GM12874 (cell line): Measurements from ENCODE around the gene SLC6A18.

Experiments used
- TF ChIP-seq, protein P1 (sequence below): IDR thresholded peaks from 2 replicates; pipeline ENCODE4 v1.5.1; 2011; ENCODE audit warnings: low read depth, mild to moderate bottlenecking, control low read depth, low read length, moderate library complexity; ENCODE audit not compliant: insufficient read depth

The SLC6A18 gene

DNA sequence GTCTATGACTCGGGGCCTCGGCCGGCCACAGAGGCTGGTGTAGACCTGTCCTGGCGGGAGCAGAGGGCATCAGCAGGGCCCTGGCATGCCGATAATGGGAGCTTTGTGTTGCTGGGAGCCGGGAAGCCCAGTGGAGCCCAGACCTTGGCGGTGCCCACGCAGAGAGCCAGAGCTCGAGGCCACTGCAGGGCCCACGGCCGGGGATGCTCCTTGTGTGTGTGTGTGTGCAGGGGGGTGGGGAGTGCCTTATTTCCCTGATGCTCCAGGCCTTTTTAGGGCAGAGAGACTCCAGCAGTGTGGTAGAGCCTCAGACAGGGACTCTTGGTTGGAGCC lies 5.4 kb upstream of the SLC6A18 start:
- TF ChIP-seq, protein P1, sequence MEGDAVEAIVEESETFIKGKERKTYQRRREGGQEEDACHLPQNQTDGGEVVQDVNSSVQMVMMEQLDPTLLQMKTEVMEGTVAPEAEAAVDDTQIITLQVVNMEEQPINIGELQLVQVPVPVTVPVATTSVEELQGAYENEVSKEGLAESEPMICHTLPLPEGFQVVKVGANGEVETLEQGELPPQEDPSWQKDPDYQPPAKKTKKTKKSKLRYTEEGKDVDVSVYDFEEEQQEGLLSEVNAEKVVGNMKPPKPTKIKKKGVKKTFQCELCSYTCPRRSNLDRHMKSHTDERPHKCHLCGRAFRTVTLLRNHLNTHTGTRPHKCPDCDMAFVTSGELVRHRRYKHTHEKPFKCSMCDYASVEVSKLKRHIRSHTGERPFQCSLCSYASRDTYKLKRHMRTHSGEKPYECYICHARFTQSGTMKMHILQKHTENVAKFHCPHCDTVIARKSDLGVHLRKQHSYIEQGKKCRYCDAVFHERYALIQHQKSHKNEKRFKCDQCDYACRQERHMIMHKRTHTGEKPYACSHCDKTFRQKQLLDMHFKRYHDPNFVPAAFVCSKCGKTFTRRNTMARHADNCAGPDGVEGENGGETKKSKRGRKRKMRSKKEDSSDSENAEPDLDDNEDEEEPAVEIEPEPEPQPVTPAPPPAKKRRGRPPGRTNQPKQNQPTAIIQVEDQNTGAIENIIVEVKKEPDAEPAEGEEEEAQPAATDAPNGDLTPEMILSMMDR: no peak

DNA sequence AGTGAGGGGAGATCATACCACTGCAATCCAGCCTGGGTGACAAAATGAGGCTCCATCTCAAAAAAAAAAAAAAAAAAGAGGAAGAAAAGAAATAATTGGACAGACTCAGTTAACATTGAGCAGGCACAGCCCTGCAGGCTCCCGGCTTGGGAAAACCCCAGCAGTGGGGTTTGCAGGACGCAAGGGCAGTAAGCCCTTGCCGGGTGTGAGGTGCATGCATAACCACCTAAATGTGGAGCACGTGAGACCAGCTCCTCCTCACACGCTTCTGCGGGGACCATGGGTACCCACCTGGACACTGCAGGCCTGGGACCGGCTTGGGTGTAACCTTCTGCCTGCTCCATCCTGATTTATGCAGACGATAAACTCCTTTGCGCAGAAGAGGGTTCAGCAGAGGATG lies 4.8 kb upstream of the SLC6A18 start:
- TF ChIP-seq, protein P1: no peak

DNA sequence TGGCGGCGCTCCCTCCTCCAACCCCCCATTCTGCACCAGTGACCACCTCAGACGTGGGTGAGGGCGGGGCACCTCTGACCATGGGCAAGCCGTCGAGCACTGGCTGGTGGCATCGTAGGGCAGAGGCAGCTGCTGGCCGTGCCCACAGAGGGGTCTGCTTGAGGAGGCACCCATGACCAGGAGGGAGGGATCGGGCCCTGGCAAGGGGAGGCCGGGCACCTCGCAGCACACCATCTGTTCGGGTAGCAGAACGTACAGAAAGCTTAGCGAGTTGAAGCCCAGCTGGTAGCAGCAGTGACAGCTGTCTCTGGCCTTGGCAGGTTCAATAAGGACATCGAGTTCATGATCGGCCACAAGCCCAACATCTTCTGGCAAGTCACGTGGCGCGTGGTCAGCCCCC lies 4.3 kb upstream of the SLC6A18 start:
- TF ChIP-seq, protein P1: no peak

DNA sequence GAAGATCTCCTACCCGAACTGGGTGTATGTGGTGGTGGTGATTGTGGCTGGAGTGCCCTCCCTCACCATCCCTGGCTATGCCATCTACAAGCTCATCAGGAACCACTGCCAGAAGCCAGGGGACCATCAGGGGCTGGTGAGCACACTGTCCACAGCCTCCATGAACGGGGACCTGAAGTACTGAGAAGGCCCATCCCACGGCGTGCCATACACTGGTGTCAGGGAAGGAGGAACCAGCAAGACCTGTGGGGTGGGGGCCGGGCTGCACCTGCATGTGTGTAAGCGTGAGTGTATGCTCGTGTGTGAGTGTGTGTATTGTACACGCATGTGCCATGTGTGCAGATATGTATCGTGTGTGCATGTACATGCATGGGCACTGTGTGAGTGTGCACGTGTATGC lies 3.5 kb upstream of the SLC6A18 start:
- TF ChIP-seq, protein P1: no peak

DNA sequence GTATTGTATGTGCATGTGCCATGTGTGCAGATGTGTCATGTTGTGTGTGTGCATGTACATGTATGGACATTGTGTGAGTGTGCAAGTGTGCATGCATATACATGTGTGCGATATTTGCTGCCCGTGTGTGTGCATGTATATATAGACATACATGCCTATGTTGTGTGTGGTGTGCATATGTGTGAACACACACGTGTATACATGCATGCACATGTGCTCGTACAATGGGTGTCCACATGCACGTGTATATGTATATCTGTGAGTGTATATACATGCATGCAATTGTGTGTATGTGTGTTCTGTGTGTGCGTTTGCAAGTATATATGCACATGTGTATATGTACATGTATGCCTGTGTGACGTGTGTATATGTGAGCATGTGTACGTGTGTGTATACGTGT lies 3.0 kb upstream of the SLC6A18 start:
- TF ChIP-seq, protein P1: no peak

DNA sequence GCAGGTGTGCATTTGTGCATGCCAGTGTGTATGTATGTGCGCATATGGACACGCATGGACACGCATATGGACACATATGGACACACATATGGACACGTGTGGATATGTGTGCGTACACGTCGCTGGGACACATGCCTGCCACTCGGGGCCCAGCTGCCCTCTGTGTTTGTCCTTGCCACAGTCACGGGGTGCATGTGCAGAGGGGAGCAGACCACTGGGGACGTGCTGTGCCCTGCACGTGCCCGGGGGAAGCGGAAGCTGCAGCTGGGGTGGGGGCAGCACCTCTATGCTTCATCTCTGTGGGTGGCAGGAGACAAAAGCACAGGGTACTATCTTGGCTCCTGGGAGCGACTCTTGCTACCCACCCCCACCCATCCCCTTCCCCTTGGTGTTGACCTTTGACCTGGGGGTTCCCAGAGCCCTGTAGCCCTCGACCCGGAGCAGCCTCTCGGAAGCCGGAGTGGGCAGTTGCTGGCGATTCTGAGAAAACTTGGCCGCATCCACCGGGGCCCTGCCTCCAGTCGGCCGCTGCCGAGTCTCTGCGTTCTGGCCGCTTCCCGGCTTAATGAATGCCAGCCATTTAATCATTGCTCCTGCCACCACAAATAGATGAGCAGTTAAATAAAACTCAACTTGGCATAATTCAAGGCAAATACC lies 2.4 kb upstream of the SLC6A18 start:
- TF ChIP-seq, protein P1: no peak

DNA sequence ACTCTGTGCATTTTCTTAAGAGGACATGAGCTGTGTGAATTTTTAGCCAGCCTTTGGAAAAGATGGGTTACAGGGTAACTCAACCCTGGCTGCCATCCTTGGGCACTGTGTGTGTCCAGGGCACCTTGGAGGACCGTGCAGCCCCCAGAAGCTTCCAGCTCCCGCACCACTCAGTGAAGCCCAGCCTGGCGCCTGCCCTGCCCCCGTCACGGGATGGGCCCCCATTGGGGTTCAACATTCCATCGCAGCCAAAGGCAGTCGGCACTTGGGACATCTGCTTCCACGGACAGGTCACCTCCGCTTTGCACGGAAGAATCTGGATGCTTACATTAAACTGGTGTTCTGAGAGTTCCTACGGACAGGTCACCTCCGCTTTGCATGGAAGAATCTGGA lies 1.9 kb upstream of the SLC6A18 start:
- TF ChIP-seq, protein P1: no peak
